Right lobe of liver (tissue), 4 donors: ENCODE measurements around the gene PRSS36.

Source experiments
- CTCF ChIP-seq, 4 donors: fragments of 200-600 bp in 3 of 4; fragments of 450-650 bp in 1 of 4; IDR thresholded peaks; one replicate each; pipeline versions ENCODE4 v1.5.1 to v1.8.0; 2016 to 2022; ENCODE audit warnings: antibody characterized with exemption in 4 of 4, mild to moderate bottlenecking in 2 of 4
- POLR2A ChIP-seq: fragments of 450-650 bp; IDR thresholded peaks from one replicate; pipeline ENCODE4 v1.6.1; 2017; ENCODE audit warnings: antibody characterized with exemption, mild to moderate bottlenecking
- donor health status: DM: no; HTN: no; CAD: no.
- donor health status: DM: no; HTN: no; CAD: no.
- donor health status: DM: no; HTN: yes; CAD: no.

GRCh38 chr16:31099860-31100638 is 49.8 kb downstream of the PRSS36 start:
- TF ChIP-seq CTCF (IDR thresholded peaks at IDR 0.05) (no peak), POLR2A (no peak)
